Activated T-cell treated with anti-CD3 and anti-CD28 coated beads for 1 hour (primary cell): ENCODE results near the gene NID1.
A peak's percentile ranks its signal among the peaks of the same experiment; 100 is the strongest.
"Not testable (repeated sequence)": the region's sequence is repeated elsewhere in the genome, so short reads cannot be mapped to it uniquely, and the experiment has no call there.

ENCODE experiments used
- DNase-seq: peaks from one replicate; pipeline ENCODE4 v3.0.0-alpha.2; 2020; ENCODE audit warnings: low read depth

NID1 gene

DNA sequence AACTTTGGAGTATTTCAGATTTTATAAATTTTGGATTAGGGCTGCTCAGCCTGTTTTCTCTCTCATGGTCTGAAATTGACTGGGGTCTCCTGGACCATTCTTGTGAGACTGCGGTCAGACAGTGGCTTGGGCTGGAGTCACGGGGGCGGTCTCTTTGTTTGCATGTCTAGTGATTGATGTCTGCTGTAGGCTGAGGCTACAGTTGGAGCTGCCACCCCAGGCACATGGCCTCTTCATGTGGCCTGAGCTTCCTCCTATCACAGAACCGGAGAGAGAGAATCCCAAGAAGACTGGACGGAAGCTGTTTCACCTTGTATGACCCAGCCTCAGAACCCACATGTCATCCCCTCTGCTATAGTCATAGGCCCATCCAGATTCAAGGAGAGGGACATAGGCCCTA lies 96.1 kb downstream of the NID1 start:
- no peak for DNase-seq

DNA sequence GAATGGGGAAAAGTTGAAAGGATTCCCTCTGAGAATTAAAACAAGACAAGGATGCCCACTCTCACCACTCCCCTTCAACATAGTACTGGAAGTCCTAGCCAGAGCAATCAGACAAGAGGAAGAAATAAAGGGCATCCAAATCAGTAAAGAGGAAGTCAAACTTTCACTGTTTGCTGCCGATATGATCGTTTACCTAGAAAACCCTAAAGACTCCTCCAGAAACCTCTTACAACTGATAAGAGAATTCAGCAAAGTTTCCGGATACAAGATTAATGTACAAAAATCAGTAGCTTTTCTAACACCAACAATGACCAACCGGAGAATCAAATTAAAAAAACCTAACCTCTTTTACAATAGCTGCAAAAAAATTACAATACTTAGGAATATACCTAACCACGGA lies 98.8 kb downstream of the NID1 start:
- not testable (repeated sequence) for DNase-seq

GRCh38 chr1:235960809-235961208 lies 104.1 kb downstream of the NID1 start:
- no peak for DNase-seq

DNA sequence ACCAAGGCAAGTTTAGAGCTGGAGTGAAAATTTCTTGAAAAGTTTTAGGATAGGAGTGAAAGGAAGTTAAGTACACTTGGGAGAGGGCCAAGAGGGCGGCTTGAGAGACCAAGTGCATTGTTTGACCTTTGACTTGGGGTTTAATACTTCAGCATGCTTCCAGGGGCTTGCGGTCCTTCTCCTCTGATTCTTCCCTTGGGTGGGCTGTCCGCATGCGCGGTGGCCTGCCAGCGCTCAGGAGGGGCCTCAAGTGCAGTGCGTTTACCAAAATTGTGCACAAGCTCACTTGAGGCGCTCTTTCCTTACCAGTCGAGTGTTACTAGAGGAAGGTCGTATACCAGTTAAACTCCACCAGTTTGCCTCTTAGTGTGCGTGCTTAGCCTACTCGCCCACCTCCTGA lies 106.9 kb downstream of the NID1 start:
- no peak for DNase-seq

GRCh38 chr1:235955777-235956176 lies 109.1 kb downstream of the NID1 start:
- DNase-seq = no peak

DNA sequence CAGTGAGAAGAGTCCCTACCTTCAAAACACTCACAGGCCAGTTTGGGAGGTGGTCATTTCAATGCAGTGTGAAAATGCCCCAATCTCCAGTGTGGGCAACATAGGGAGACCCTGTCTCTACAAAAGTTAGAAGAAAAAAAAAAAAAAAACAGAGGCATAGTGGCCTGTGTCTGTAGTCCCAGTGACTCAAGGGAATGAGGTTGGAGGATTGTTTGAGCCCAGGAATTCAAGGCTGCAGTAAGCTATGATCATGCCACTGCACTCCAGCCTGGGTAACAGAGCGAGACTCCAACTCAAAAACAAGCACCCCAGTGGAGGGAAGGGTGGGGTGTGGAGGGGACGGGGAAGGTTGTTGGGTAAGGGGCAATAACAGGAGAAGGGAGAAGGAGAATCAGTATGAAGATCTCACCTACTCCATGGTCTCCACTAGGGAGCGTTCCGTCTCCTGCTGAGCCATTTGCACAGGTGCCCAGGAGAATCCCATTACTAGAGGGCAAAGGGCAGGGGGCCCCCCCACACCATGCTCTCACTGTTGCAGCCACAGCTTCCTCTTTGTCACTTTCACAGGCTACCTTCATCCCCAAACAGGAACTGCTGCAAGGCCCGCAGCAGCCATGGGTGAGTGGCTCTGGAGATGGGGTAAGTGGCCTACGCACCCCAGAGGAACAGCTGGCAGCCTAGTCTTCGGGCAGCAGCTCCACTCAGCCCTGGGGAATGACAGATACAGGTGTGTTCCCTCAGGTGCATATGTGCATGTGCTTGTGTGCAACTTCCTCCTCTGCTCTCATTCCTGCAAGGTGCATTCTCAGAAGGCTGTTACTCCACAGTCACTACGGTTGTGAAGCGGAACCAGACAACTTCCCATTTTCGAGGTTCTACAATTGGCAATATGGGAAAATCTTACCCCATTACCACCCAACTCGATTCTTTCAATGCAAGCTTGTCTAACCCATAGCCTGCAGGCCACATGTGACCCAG lies 110.3 kb downstream of the NID1 start:
- peak; percentile 26 for DNase-seq

DNA sequence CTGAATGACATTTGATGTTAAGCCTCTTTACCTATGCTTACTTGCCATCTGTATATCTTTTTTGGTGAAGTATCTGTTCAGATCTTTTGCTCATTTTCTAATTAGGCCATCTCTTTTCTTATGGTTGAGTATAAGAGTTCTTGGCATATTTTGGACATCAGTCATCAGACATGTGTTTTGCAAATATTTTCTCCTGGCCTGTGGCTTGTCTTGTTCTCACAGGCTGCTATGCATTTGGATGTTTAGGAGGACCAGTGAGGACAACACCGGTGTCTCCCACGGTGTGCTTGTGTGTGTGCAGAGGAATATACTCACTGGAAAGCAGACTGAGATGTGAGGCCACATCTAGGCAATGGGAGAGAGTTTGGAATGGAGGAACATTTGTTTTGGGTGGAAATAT lies 111.1 kb downstream of the NID1 start:
- no peak for DNase-seq

GRCh38 chr1:235952950-235953615 lies 111.8 kb downstream of the NID1 start:
- no peak for DNase-seq

- no peak for DNase-seq
Observed at GRCh38 chr1:235951661-235952060, 113.2 kb downstream of the NID1 start.

- no peak for DNase-seq
Observed at GRCh38 chr1:235950318-235950717, 114.6 kb downstream of the NID1 start.

- DNase-seq = no peak
Observed at GRCh38 chr1:235948774-235949427, 116.0 kb downstream of the NID1 start.

DNA sequence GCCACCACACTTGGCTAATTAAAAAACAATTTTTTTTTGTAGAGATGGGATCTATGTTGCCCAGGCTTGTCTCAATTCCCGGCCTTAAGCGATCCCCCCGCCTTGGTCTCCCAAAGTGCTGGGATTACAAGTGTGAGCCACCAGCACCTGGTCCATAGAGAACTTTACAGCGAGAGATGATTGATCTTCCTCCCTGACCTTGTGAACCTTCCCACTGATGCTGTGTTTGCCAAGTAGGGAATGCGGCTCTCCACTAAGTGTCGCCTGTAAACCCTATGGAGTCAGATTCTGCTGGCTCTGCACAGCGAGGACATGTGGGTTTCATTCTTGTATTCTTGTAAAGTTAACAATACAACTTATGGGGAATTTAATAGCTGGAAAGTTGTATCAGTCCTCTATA lies 116.9 kb downstream of the NID1 start:
- no peak for DNase-seq

- DNase-seq = no peak
Observed at GRCh38 chr1:235946571-235946981, 118.3 kb downstream of the NID1 start.

- DNase-seq = no peak
Observed at GRCh38 chr1:235945775-235946570, 118.9 kb downstream of the NID1 start.

GRCh38 chr1:235943581-235944114 lies 121.2 kb downstream of the NID1 start:
- no peak for DNase-seq

DNA sequence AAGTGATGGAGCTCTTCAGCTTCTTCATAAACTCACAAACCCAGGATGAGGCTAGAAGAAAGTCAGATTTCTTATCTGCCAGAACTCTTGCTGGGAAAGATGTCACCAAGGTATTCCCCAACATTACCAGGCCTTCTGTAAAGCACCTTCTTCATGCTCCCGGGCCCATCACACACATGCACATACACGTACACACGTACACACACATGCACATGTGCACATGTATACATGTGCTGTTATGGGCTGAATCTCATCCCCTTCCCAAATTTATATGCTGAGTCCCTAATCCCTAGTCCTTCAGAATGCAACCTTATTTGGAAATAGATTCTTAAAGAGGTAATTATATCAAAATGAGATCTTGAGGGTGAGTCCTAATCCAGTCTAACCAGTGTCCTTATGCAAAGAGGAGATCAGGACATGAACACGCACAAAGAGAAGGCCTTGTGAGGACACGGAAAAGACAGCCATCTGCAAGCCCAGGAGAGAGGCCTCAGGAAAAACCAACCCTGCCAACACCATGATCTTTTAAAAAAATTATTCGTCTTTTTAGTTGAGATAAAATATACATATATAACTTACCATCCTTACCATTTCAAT lies 121.8 kb downstream of the NID1 start:
- no peak for DNase-seq

DNA sequence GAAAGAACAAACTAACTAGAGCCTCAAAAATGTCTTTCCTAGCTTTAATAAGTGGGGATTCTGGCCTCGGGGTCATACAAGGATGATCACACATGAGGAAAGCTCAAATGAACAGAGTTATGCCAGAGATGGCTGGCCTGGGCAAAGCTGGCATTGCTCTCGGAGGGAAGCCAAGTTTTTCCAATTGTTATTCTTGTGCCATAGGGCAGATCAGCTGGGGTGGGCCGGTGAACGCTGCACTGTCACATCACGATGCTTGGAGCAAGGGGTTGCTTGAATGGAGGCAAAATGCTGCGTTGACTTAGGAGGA lies 122.3 kb downstream of the NID1 start:
- DNase-seq = no peak

GRCh38 chr1:235941876-235942624 lies 122.8 kb downstream of the NID1 start:
- no peak for DNase-seq

DNA sequence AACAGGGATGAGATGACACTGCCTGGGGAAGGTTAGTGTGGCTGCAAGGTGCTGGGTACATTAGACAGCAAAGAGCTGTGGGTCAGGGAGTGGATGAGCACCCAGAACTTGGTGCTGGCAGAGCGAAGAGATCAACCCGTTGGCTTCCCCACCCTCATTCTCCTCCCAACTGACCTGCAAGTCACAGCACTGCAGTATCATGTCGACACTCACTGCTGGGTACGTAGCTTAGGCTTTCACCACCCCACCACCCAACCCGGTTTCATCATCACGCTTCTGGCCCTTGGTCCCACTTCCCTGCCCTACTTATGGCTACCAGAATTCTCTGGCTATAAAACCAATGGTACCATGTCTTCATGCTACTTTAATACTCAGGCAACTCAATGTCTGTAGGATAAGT lies 124.6 kb downstream of the NID1 start:
- DNase-seq = no peak

DNA sequence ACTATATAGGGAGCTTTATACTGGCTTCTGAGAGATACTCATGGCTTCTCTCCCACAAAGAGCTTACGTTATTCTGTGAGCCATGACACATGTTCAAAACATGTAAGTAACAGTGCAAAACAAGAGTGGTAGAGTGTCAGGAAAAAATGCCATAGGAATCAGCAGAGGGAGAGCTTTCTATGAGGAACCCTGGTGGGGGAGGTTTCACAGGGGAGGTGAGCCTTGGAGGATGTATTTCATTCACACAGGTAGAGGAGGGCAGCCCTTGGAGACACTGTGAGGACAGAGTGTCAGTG lies 125.5 kb downstream of the NID1 start:
- DNase-seq = no peak
